Measurements from ENCODE around the gene FYB1.

FYB1 gene

GRCh38 chr5:39059064-39059463, 160.3 kb downstream of the FYB1 start:
- H3K4me1 ChIP-seq (ENCODE audit: control insufficient read depth in 2 of 2, insufficient read depth in 1 of 2, low read depth in 1 of 2, low read length in 2 of 2) = no peaks in the 10 kb centered on the region
- no peak overlapping the region for H3K4ac ChIP-seq (ENCODE audit: low read length)
- no peak overlapping the region for H3K18ac ChIP-seq (ENCODE audit: low read length)
- no peaks in the 10 kb centered on the region for H3K27me3 ChIP-seq (ENCODE audit: control insufficient read depth in 3 of 3, insufficient read depth in 3 of 3, low read depth in 1 of 3, low read length in 3 of 3)
- H2BK5ac ChIP-seq (ENCODE audit: low read length) = no peak overlapping the region
- H3K23ac ChIP-seq (ENCODE audit: low read depth, low read length, poor library complexity) = no peak overlapping the region
- no peaks in the 10 kb centered on the region for H3K36me3 ChIP-seq (replicated peaks in 1 of 2; ENCODE audit: control insufficient read depth in 2 of 2, insufficient read depth in 2 of 2, low read length in 2 of 2)
- H3K27ac ChIP-seq (replicated peaks; ENCODE audit: low read length) = no peak overlapping the region
- H3K9ac ChIP-seq (ENCODE audit: low read depth, low read length, poor library complexity) = no peak overlapping the region
- no peak overlapping the region for H4K91ac ChIP-seq (ENCODE audit: low read depth, low read length, poor library complexity)
- no peak overlapping the region for H2BK120ac ChIP-seq (ENCODE audit: low read depth, low read length)
- no peak overlapping the region for H3K14ac ChIP-seq (ENCODE audit: low read length)
- H4K8ac ChIP-seq (ENCODE audit: low read depth, low read length) = no peak overlapping the region
- H3K79me1 ChIP-seq (ENCODE audit: low read depth, low read length) = peaks cover 3% of the 10 kb centered on the region
- no peak overlapping the region for H3K4me3 ChIP-seq (ENCODE audit: low read length in 2 of 2)
- no peak overlapping the region for H2AK5ac ChIP-seq (ENCODE audit: low read depth, low read length)
- no peak overlapping the region for H2BK12ac ChIP-seq (ENCODE audit: low read length)
- no peak overlapping the region for H2BK15ac ChIP-seq (ENCODE audit: low read length)
- no peak overlapping the region for H3K4me2 ChIP-seq (ENCODE audit: insufficient read depth, low read length, poor library complexity, severe bottlenecking)
- no peak overlapping the region for H2AFZ ChIP-seq (ENCODE audit: low read length)
- H3K9me3 ChIP-seq (replicated peaks in 1 of 2; ENCODE audit: control insufficient read depth in 2 of 2, insufficient read depth in 1 of 2, low read depth in 1 of 2, low read length in 2 of 2) = no peaks in the 10 kb centered on the region
- DNase-seq (ENCODE audit: low spot score) = no peak
- WGBS, 2 donors (ENCODE audit: extremely low coverage in 2 of 2, insufficient read length in 2 of 2, insufficient replicate concordance in 1 of 2) = no CpG with 5 or more reads among the region's 2 CpGs

- Histone ChIP-seq H2BK12ac (ENCODE audit: low read length) (no peak overlapping the region), H3K27me3 (ENCODE audit: control insufficient read depth in 3 of 3, insufficient read depth in 3 of 3, low read depth in 1 of 3, low read length in 3 of 3) (no peaks in the 10 kb centered on the region), H3K4me2 (ENCODE audit: insufficient read depth, low read length, poor library complexity, severe bottlenecking) (no peak overlapping the region), H2BK120ac (ENCODE audit: low read depth, low read length) (no peak overlapping the region), H3K4ac (ENCODE audit: low read length) (no peak overlapping the region), H3K79me1 (ENCODE audit: low read depth, low read length) (peaks cover 3% of the 10 kb centered on the region), H3K9me3 (replicated peaks in 1 of 2; ENCODE audit: control insufficient read depth in 2 of 2, insufficient read depth in 1 of 2, low read depth in 1 of 2, low read length in 2 of 2) (no peaks in the 10 kb centered on the region), H4K8ac (ENCODE audit: low read depth, low read length) (no peak overlapping the region), H4K91ac (ENCODE audit: low read depth, low read length, poor library complexity) (no peak overlapping the region), H3K27ac (replicated peaks; ENCODE audit: low read length) (no peak overlapping the region), H3K9ac (ENCODE audit: low read depth, low read length, poor library complexity) (no peak overlapping the region), H3K23ac (ENCODE audit: low read depth, low read length, poor library complexity) (no peak overlapping the region), H3K4me1 (ENCODE audit: control insufficient read depth in 2 of 2, insufficient read depth in 1 of 2, low read depth in 1 of 2, low read length in 2 of 2) (no peaks in the 10 kb centered on the region), H2BK15ac (ENCODE audit: low read length) (no peak overlapping the region), H2AK5ac (ENCODE audit: low read depth, low read length) (no peak overlapping the region), H3K18ac (ENCODE audit: low read length) (no peak overlapping the region), H3K4me3 (ENCODE audit: low read length in 2 of 2) (no peak overlapping the region), H3K36me3 (replicated peaks in 1 of 2; ENCODE audit: control insufficient read depth in 2 of 2, insufficient read depth in 2 of 2, low read length in 2 of 2) (no peaks in the 10 kb centered on the region), H2BK5ac (ENCODE audit: low read length) (no peak overlapping the region), H3K14ac (ENCODE audit: low read length) (no peak overlapping the region), H2AFZ (ENCODE audit: low read length) (no peak overlapping the region)
- no peak for DNase-seq (ENCODE audit: low spot score)
- no CpG with 5 or more reads among the region's 2 CpGs for WGBS, 2 donors (ENCODE audit: extremely low coverage in 2 of 2, insufficient read length in 2 of 2, insufficient replicate concordance in 1 of 2)
These were observed 161.0 kb downstream of the FYB1 start for GRCh38 chr5:39058178-39058921.

DNA sequence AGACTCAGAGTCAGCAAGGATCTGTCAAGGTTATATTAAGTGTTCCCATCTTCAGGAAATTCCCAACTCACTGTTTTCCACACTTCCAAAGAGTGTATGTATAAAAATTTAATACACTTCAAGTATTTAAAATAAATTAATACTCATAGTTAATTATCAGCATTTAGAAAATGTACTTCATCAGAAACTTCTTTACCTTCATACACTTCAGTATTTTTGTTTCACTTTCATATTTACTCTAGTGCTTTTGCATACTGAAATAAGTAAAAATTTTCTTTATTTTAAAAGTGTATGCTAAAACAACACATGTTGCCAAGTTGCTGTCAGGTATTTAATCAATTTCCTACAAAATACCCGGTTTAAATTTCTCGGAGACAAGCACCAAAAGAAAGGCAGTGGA, 161.6 kb downstream of the FYB1 start:
- WGBS, 2 donors (ENCODE audit: extremely low coverage in 2 of 2, insufficient read length in 2 of 2, insufficient replicate concordance in 1 of 2) = no CpG with 5 or more reads among the region's 2 CpGs
- Histone ChIP-seq H3K4me3 (ENCODE audit: low read length in 2 of 2) (no peak overlapping the region), H3K4ac (ENCODE audit: low read length) (no peak overlapping the region)

GRCh38 chr5:39055768-39056398, 163.5 kb downstream of the FYB1 start:
- Histone ChIP-seq H3K4me2 (ENCODE audit: insufficient read depth, low read length, poor library complexity, severe bottlenecking) (no peak overlapping the region), H3K27ac (replicated peaks; ENCODE audit: low read length) (no peak overlapping the region), H3K4me3 (ENCODE audit: low read length in 2 of 2) (no peak overlapping the region), H2AK5ac (ENCODE audit: low read depth, low read length) (no peak overlapping the region), H3K9me3 (replicated peaks in 1 of 2; ENCODE audit: control insufficient read depth in 2 of 2, insufficient read depth in 1 of 2, low read depth in 1 of 2, low read length in 2 of 2) (no peaks in the 10 kb centered on the region), H2BK15ac (ENCODE audit: low read length) (no peak overlapping the region), H3K79me1 (ENCODE audit: low read depth, low read length) (peaks cover 3% of the 10 kb centered on the region), H2AFZ (ENCODE audit: low read length) (no peak overlapping the region), H3K36me3 (replicated peaks in 1 of 2; ENCODE audit: control insufficient read depth in 2 of 2, insufficient read depth in 2 of 2, low read length in 2 of 2) (no peaks in the 10 kb centered on the region), H4K8ac (ENCODE audit: low read depth, low read length) (no peak overlapping the region), H4K91ac (ENCODE audit: low read depth, low read length, poor library complexity) (no peak overlapping the region), H3K27me3 (ENCODE audit: control insufficient read depth in 3 of 3, insufficient read depth in 3 of 3, low read depth in 1 of 3, low read length in 3 of 3) (no peaks in the 10 kb centered on the region), H2BK120ac (ENCODE audit: low read depth, low read length) (no peak overlapping the region), H3K4me1 (ENCODE audit: control insufficient read depth in 2 of 2, insufficient read depth in 1 of 2, low read depth in 1 of 2, low read length in 2 of 2) (no peaks in the 10 kb centered on the region), H3K14ac (ENCODE audit: low read length) (no peak overlapping the region), H2BK12ac (ENCODE audit: low read length) (no peak overlapping the region), H3K4ac (ENCODE audit: low read length) (no peak overlapping the region), H3K18ac (ENCODE audit: low read length) (no peak overlapping the region), H3K9ac (ENCODE audit: low read depth, low read length, poor library complexity) (no peak overlapping the region), H2BK5ac (ENCODE audit: low read length) (no peak overlapping the region), H3K23ac (ENCODE audit: low read depth, low read length, poor library complexity) (no peak overlapping the region)
- no CpG with 5 or more reads among the region's 5 CpGs for WGBS, 2 donors (ENCODE audit: extremely low coverage in 2 of 2, insufficient read length in 2 of 2, insufficient replicate concordance in 1 of 2)
- no peak for DNase-seq (ENCODE audit: low spot score)

More for the DNA sequence above, 161.6 kb downstream of the FYB1 start:
- no peak overlapping the region for H2BK12ac ChIP-seq (ENCODE audit: low read length)
- H3K9me3 ChIP-seq (replicated peaks in 1 of 2; ENCODE audit: control insufficient read depth in 2 of 2, insufficient read depth in 1 of 2, low read depth in 1 of 2, low read length in 2 of 2) = no peaks in the 10 kb centered on the region
- peaks cover 3% of the 10 kb centered on the region for H3K79me1 ChIP-seq (ENCODE audit: low read depth, low read length)
- no peak overlapping the region for H4K91ac ChIP-seq (ENCODE audit: low read depth, low read length, poor library complexity)
- H2AFZ ChIP-seq (ENCODE audit: low read length) = no peak overlapping the region
- no peak overlapping the region for H3K27ac ChIP-seq (replicated peaks; ENCODE audit: low read length)
- no peaks in the 10 kb centered on the region for H3K36me3 ChIP-seq (replicated peaks in 1 of 2; ENCODE audit: control insufficient read depth in 2 of 2, insufficient read depth in 2 of 2, low read length in 2 of 2)
- H2BK15ac ChIP-seq (ENCODE audit: low read length) = no peak overlapping the region
- H3K23ac ChIP-seq (ENCODE audit: low read depth, low read length, poor library complexity) = no peak overlapping the region
- H3K4me2 ChIP-seq (ENCODE audit: insufficient read depth, low read length, poor library complexity, severe bottlenecking) = no peak overlapping the region
- H3K27me3 ChIP-seq (ENCODE audit: control insufficient read depth in 3 of 3, insufficient read depth in 3 of 3, low read depth in 1 of 3, low read length in 3 of 3) = no peaks in the 10 kb centered on the region
- no peak overlapping the region for H2BK120ac ChIP-seq (ENCODE audit: low read depth, low read length)
- no peak for DNase-seq (ENCODE audit: low spot score)
- no peak overlapping the region for H2AK5ac ChIP-seq (ENCODE audit: low read depth, low read length)
- no peaks in the 10 kb centered on the region for H3K4me1 ChIP-seq (ENCODE audit: control insufficient read depth in 2 of 2, insufficient read depth in 1 of 2, low read depth in 1 of 2, low read length in 2 of 2)
- H3K9ac ChIP-seq (ENCODE audit: low read depth, low read length, poor library complexity) = no peak overlapping the region
- no peak overlapping the region for H4K8ac ChIP-seq (ENCODE audit: low read depth, low read length)
- H2BK5ac ChIP-seq (ENCODE audit: low read length) = no peak overlapping the region
- no peak overlapping the region for H3K18ac ChIP-seq (ENCODE audit: low read length)
- H3K14ac ChIP-seq (ENCODE audit: low read length) = no peak overlapping the region

Data from neuronal stem cell (in vitro differentiated cells).